ENCODE results near the gene SRSF4.

SRSF4 gene

GRCh38 chr1:29197590-29197924, 15.9 kb upstream of the SRSF4 start:
- Histone ChIP-seq H3K4me1 (ENCODE audit: control insufficient read depth, insufficient read depth, low read length) (peaks cover 3% of the 10 kb centered on the region), H3K9ac (ENCODE audit: low read depth, low read length) (no peak overlapping the region), H3K27me3 (ENCODE audit: control insufficient read depth, insufficient read depth, low read length) (no peaks in the 10 kb centered on the region), H3K36me3 (ENCODE audit: control insufficient read depth, insufficient read depth, low read length) (peaks cover 35% of the 10 kb centered on the region), H3K9me3 (ENCODE audit: control insufficient read depth, insufficient read depth, low read length) (no peaks in the 10 kb centered on the region), H3K4me3 (ENCODE audit: low read depth, low read length) (no peak overlapping the region)

GRCh38 chr1:29196863-29197589, 15.3 kb upstream of the SRSF4 start:
- H3K36me3 ChIP-seq (ENCODE audit: control insufficient read depth, insufficient read depth, low read length), result peaks cover 31% of the 10 kb centered on the region

DNA sequence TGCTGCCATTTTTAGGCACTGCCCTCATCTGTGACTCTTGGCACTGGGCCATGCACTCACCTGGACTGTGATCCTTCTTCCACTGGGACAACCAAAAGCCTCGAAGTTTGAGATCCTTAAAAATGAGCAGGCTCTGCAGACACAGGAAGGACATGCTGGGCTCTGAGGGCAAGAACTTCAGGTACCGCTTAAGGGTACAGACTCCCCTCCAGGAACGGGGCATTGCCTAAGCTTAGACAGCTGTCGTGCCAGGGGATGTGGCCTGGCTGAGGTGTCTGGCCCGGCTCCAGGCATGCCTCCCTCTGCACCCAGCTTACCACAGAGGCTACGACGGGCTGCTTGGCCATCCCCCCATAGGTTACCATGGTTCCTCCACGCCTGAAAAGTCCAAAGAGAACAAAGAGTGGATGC, 14.2 kb upstream of the SRSF4 start:
- Histone ChIP-seq H3K27me3 (ENCODE audit: control insufficient read depth, insufficient read depth, low read length) (no peaks in the 10 kb centered on the region), H3K9ac (ENCODE audit: low read depth, low read length) (no peak overlapping the region), H3K9me3 (ENCODE audit: control insufficient read depth, insufficient read depth, low read length) (no peaks in the 10 kb centered on the region), H3K4me1 (ENCODE audit: control insufficient read depth, insufficient read depth, low read length) (no peaks in the 10 kb centered on the region), H3K36me3 (ENCODE audit: control insufficient read depth, insufficient read depth, low read length) (peaks cover 23% of the 10 kb centered on the region), H3K4me3 (ENCODE audit: low read depth, low read length) (no peak overlapping the region)

More at GRCh38 chr1:29196863-29197589, 15.3 kb upstream of the SRSF4 start:
- Histone ChIP-seq H3K9me3 (ENCODE audit: control insufficient read depth, insufficient read depth, low read length) (no peaks in the 10 kb centered on the region), H3K27me3 (ENCODE audit: control insufficient read depth, insufficient read depth, low read length) (no peaks in the 10 kb centered on the region), H3K9ac (ENCODE audit: low read depth, low read length) (no peak overlapping the region), H3K4me3 (ENCODE audit: low read depth, low read length) (no peak overlapping the region), H3K4me1 (ENCODE audit: control insufficient read depth, insufficient read depth, low read length) (no peaks in the 10 kb centered on the region)

DNA sequence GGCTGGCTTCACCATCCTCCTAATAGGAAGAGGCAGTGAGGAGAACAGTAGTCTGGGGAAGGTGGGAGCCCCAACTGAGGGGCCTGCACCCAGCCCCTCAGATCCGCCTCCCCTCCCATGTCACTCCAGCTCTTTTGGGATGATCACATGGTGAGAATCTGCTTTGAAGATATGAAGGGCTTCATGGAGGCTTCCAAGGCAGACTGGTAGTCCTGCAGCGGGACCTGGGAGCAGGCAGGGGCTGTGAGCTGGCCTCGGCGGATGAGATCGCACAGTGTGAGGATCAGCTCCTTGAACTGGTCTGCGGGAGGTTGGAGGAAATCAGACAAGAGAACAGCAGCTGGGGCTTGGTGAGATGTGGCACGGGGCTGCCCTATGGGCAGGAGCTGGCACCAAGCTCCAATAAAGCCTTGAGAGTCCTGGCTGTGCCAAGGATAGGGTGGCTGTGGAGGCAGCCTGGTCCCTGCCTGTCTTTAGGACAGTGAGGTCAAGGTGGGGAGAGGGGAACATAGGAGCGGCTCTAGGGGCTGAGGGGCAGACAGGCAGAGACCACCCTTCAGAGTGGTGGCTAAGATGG, 12.3 kb upstream of the SRSF4 start:
- Histone ChIP-seq H3K36me3 (ENCODE audit: control insufficient read depth, insufficient read depth, low read length) (peaks cover 23% of the 10 kb centered on the region), H3K9ac (ENCODE audit: low read depth, low read length) (no peak overlapping the region), H3K4me1 (ENCODE audit: control insufficient read depth, insufficient read depth, low read length) (no peaks in the 10 kb centered on the region)

DNA sequence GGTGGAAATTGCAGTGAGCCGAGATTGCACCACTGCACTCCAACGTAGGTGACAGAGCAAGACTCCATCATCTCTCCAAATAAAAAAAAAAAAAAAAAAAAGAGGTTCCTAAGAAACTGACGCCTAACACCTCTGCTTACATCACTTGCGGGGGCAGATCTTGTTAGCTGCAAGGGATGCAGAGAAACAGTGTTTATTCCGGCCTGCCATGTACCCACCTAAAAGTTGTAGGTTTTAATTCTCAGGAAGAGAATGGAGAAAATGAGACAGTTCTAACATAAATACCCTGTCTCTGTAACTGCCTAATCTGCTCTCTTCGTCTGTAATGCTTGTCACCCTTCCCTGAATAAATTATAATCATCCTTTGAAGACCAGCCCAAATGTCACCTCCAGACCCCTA, 9.0 kb upstream of the SRSF4 start:
- H3K27me3 ChIP-seq (ENCODE audit: control insufficient read depth, insufficient read depth, low read length), result no peaks in the 10 kb centered on the region
- H3K4me3 ChIP-seq (ENCODE audit: low read depth, low read length), result no peak overlapping the region
- peaks cover 11% of the 10 kb centered on the region for H3K4me1 ChIP-seq (ENCODE audit: control insufficient read depth, insufficient read depth, low read length)
- no peaks in the 10 kb centered on the region for H3K9me3 ChIP-seq (ENCODE audit: control insufficient read depth, insufficient read depth, low read length)
- H3K36me3 ChIP-seq (ENCODE audit: control insufficient read depth, insufficient read depth, low read length), result peaks cover 18% of the 10 kb centered on the region
- H3K9ac ChIP-seq (ENCODE audit: low read depth, low read length), result no peak overlapping the region

More for the DNA sequence above, 12.3 kb upstream of the SRSF4 start:
- no peak overlapping the region for H3K4me3 ChIP-seq (ENCODE audit: low read depth, low read length)
- no peaks in the 10 kb centered on the region for H3K9me3 ChIP-seq (ENCODE audit: control insufficient read depth, insufficient read depth, low read length)
- H3K27me3 ChIP-seq (ENCODE audit: control insufficient read depth, insufficient read depth, low read length), result no peaks in the 10 kb centered on the region

DNA sequence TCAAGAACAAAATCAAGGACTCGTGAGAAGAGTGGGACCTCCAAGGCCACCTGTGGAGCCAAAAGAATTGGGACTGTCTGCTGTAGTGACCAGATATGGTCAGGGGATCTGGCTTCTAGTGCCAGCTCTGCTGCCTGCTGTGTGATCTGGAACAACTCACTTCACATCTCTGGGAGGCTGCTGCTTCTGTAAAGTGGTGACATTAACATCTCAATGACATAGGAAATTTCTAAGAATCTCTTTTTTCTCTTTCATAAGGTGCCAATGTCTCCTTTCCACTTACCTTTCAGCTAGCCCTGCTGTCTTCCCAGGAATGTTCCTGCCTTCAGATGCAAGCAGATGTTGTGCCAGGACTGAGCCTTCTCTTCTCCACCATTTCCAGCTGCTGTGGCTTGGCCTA, 5.0 kb upstream of the SRSF4 start:
- H3K9ac ChIP-seq (ENCODE audit: low read depth, low read length), result no peak overlapping the region
- H3K4me1 ChIP-seq (ENCODE audit: control insufficient read depth, insufficient read depth, low read length), result peaks cover 14% of the 10 kb centered on the region
- H3K4me3 ChIP-seq (ENCODE audit: low read depth, low read length), result no peak overlapping the region

DNA sequence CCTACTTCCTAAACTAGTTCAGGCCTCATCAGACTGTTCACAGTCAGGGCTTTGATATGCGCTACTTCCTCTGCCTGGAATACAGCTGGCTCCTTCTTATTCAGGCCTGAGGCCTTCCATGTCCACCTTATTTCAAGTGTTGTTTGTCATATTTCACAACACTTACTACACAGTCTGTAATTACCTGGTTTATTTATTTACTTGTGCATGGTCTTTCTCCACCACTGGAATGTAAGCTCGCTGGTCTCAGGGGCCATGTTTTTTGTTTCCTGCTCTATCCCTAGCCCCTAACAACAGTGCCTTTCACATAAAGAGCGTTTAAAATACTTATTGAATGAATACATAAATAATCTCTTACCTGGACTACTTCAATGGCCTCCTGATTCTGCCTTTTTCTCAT, 4.6 kb upstream of the SRSF4 start:
- Histone ChIP-seq H3K36me3 (ENCODE audit: control insufficient read depth, insufficient read depth, low read length) (no peaks in the 10 kb centered on the region), H3K9ac (ENCODE audit: low read depth, low read length) (no peak overlapping the region), H3K27me3 (ENCODE audit: control insufficient read depth, insufficient read depth, low read length) (no peaks in the 10 kb centered on the region), H3K9me3 (ENCODE audit: control insufficient read depth, insufficient read depth, low read length) (no peaks in the 10 kb centered on the region), H3K4me3 (ENCODE audit: low read depth, low read length) (no peak overlapping the region), H3K4me1 (ENCODE audit: control insufficient read depth, insufficient read depth, low read length) (peaks cover 14% of the 10 kb centered on the region)

More for the DNA sequence above, 5.0 kb upstream of the SRSF4 start:
- H3K9me3 ChIP-seq (ENCODE audit: control insufficient read depth, insufficient read depth, low read length), result no peaks in the 10 kb centered on the region
- no peaks in the 10 kb centered on the region for H3K36me3 ChIP-seq (ENCODE audit: control insufficient read depth, insufficient read depth, low read length)
- no peaks in the 10 kb centered on the region for H3K27me3 ChIP-seq (ENCODE audit: control insufficient read depth, insufficient read depth, low read length)

DNA sequence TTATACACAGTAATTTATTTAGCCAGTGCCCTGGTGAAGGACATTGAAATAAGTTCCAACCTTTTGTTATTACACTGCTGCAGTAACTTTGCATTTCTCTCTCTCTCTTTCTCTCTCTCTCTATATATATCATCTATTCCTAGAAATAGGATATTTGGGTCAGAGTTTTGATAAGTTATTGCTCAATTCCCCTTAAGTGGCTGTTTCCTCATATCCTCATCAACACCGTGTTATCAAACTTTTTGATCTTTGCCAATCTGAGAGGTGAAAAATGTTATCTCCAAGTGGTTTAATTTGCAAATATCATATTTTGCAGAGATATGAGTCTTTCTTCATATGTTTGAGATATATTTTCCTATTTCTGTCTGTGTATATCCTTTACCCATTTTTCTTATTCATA, 1.6 kb upstream of the SRSF4 start:
- Histone ChIP-seq H3K36me3 (ENCODE audit: control insufficient read depth, insufficient read depth, low read length) (peaks cover 2% of the 10 kb centered on the region), H3K4me3 (ENCODE audit: low read depth, low read length) (no peak overlapping the region), H3K4me1 (ENCODE audit: control insufficient read depth, insufficient read depth, low read length) (peaks cover 14% of the 10 kb centered on the region), H3K9ac (ENCODE audit: low read depth, low read length) (no peak overlapping the region), H3K9me3 (ENCODE audit: control insufficient read depth, insufficient read depth, low read length) (no peaks in the 10 kb centered on the region), H3K27me3 (ENCODE audit: control insufficient read depth, insufficient read depth, low read length) (no peaks in the 10 kb centered on the region)

DNA sequence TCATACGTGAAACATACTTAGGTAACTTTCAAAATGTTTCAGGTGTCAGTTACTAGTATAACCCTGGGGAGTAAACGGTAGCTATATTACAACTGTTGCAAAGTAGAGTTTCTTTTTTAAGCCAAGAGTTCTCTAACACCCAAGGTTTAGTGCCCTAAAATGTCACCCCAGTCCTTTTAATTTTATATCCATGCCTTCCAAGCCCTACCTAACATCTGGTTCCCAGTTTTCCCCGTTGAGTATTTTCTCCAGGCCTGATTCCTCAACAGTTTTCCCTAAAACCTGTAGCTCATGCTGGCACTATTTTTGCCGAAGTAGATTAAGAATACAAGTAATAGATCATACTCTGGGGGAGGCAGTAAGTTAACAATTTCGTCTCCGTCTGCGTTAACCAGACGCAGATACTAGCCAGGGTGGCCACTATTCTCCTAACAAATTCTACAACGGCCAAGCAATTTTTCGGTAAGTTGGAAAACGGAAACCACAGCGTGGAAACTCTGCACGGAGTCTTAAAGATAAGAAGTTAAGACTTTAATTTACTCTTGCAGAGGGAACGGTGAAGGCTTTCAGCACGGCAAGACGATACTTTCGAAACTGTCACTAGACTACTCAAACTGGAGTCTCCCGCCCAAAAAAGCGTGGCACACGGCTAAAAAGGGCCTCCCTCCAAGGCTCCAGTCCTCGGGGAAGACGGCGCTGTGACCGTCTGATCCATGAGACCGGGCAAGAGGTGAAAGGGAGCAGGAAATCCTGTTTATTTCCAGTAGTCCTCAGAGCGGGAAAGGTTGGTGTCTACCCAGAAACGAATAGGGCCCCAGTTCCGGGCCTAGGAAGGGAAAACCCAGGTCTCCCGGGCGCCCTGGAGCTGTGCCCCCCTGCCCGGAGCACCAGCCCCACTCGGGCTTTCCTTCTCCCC, 945 bp downstream of the SRSF4 start:
- Histone ChIP-seq H3K4me3 (ENCODE audit: low read depth, low read length) (peak overlapping the region; percentile 95), H3K27me3 (ENCODE audit: control insufficient read depth, insufficient read depth, low read length) (no peaks in the 10 kb centered on the region), H3K9ac (ENCODE audit: low read depth, low read length) (peak overlapping the region; percentile 99), H3K9me3 (ENCODE audit: control insufficient read depth, insufficient read depth, low read length) (no peaks in the 10 kb centered on the region), H3K36me3 (ENCODE audit: control insufficient read depth, insufficient read depth, low read length) (peaks cover 5% of the 10 kb centered on the region), H3K4me1 (ENCODE audit: control insufficient read depth, insufficient read depth, low read length) (peaks cover 3% of the 10 kb centered on the region)

DNA sequence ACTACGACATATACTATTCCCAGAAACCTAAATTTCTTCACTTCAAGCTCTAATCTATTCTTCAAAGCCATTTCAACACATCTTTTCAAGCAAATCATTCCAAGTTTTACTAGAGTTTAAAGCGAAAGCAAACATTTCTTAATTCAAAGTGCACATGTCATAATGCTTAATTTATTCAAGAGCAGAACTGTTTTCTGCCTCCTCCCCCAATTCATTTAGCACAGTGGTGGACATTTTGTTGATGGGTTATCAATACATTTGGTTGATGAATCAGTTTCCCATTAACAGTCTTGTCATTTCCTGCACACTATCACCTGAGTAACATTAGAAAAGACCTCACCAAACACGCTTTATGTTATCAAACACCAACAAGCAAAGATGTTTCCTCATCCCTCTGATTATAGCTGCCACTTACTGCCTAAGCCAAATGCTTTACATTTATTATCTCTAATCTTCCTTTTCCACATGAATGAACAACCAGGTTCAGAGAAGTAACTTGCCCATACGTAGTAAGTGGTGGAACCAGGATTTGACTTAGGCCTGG, 2.0 kb downstream of the SRSF4 start:
- H3K27me3 ChIP-seq (ENCODE audit: control insufficient read depth, insufficient read depth, low read length), result no peaks in the 10 kb centered on the region
- peaks cover 3% of the 10 kb centered on the region for H3K4me1 ChIP-seq (ENCODE audit: control insufficient read depth, insufficient read depth, low read length)
- no peak overlapping the region for H3K9ac ChIP-seq (ENCODE audit: low read depth, low read length)
- H3K4me3 ChIP-seq (ENCODE audit: low read depth, low read length), result peak overlapping the region; percentile 95
- no peaks in the 10 kb centered on the region for H3K9me3 ChIP-seq (ENCODE audit: control insufficient read depth, insufficient read depth, low read length)
- peaks cover 5% of the 10 kb centered on the region for H3K36me3 ChIP-seq (ENCODE audit: control insufficient read depth, insufficient read depth, low read length)

GRCh38 chr1:29177022-29177705, 4.5 kb downstream of the SRSF4 start:
- Histone ChIP-seq H3K27me3 (ENCODE audit: control insufficient read depth, insufficient read depth, low read length) (no peaks in the 10 kb centered on the region), H3K4me3 (ENCODE audit: low read depth, low read length) (no peak overlapping the region), H3K36me3 (ENCODE audit: control insufficient read depth, insufficient read depth, low read length) (peaks cover 5% of the 10 kb centered on the region), H3K9ac (ENCODE audit: low read depth, low read length) (no peak overlapping the region), H3K9me3 (ENCODE audit: control insufficient read depth, insufficient read depth, low read length) (no peaks in the 10 kb centered on the region), H3K4me1 (ENCODE audit: control insufficient read depth, insufficient read depth, low read length) (no peaks in the 10 kb centered on the region)
